Activated CD4-positive, alpha-beta T cell treated with anti-CD3 and anti-CD28 coated beads, Interleukin-2, amount 10 ng/mL, durations not matched to agents 7 days and 5 days (primary cell): ENCODE results near the gene HDGFL1. TPM values are rescaled to one million over a fixed set of nuclear protein-coding genes. Genes with fewer than 3 reads are reported as not detected.

ENCODE experiments used
- CTCF ChIA-PET: fragments of 350-600 bp; sonication (Branson Sonifier 250); formaldehyde crosslinking; loops from one replicate; lab custom pipeline; 2021; ENCODE audit warnings: antibody characterized with exemption; lab: Charles Lee
- POLR2A ChIA-PET: fragments of 350-600 bp; sonication (Branson Sonifier 250); formaldehyde crosslinking; loops from one replicate; lab custom pipeline; 2021; ENCODE audit warnings: antibody characterized with exemption; lab: Charles Lee
- DNase-seq: peaks from one replicate; pipeline ENCODE4 v3.0.0-alpha.2; 2020
- H3K27ac Mint-ChIP-seq: one replicate; pipeline ENCODE4 v1.8.0; 2021; ENCODE audit warnings: mild to moderate bottlenecking, moderate library complexity, mixed read lengths
- H3K27me3 Mint-ChIP-seq: one replicate; pipeline ENCODE4 v1.8.0; 2021; ENCODE audit warnings: mixed read lengths
- H3K36me3 Mint-ChIP-seq: one replicate; pipeline ENCODE4 v1.8.0; 2021; ENCODE audit warnings: low read depth, mixed read lengths
- H3K4me1 Mint-ChIP-seq: one replicate; pipeline ENCODE4 v1.8.0; 2021; ENCODE audit warnings: mixed read lengths
- H3K4me3 Mint-ChIP-seq: one replicate; pipeline ENCODE4 v1.8.0; 2021; ENCODE audit warnings: mild to moderate bottlenecking, moderate library complexity, mixed read lengths
- H3K9me3 Mint-ChIP-seq: one replicate; pipeline ENCODE4 v1.8.0; 2021; ENCODE audit warnings: mixed read lengths
- total RNA-seq, 2 experiments: library from RNA; stranded (reverse); gene quantifications; one replicate each; pipeline ENCODE4 v1.2.3, GENCODE V29; 2021

The HDGFL1 gene
- total RNA-seq, 2 experiments from 2014 or later, result not detected

GRCh38 chr6:22601984-22602383 lies 32.6 kb downstream of the HDGFL1 start:
- no peaks in the 10 kb centered on the region for H3K36me3 Mint-ChIP-seq
- POLR2A ChIA-PET, result no interaction called here
- DNase-seq, result no peak
- H3K4me1 Mint-ChIP-seq, result no peaks in the 10 kb centered on the region
- H3K4me3 Mint-ChIP-seq, result no peak overlapping the region
- CTCF ChIA-PET, result no interaction called here
- H3K27me3 Mint-ChIP-seq, result no peaks in the 10 kb centered on the region
- no peaks in the 10 kb centered on the region for H3K9me3 Mint-ChIP-seq
- H3K27ac Mint-ChIP-seq, result no peak overlapping the region

DNA sequence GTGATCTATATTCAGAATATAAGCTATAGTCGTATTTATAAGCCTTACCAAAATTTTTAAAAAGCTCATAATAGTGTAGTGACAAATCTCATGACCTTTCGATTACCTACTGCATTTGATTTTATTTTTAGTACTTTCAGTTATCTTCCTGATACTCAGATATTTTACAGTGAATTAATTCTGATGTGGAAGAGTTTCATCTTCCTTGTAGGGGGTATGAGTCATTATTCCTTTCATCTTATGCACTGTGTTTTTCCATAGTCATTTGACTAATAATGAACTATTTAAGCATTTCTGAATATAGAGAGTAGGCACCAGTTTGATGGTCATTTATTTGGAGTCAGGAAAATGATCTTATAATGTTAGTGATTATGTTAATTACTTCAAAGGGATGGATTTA lies 36.4 kb downstream of the HDGFL1 start:
- Mint-ChIP-seq H3K4me3 (no peak overlapping the region), H3K27me3 (no peaks in the 10 kb centered on the region), H3K36me3 (no peaks in the 10 kb centered on the region), H3K9me3 (no peaks in the 10 kb centered on the region), H3K4me1 (no peaks in the 10 kb centered on the region), H3K27ac (no peak overlapping the region)
- ChIA-PET POLR2A (no interaction called here), CTCF (no interaction called here)
- no peak for DNase-seq

DNA sequence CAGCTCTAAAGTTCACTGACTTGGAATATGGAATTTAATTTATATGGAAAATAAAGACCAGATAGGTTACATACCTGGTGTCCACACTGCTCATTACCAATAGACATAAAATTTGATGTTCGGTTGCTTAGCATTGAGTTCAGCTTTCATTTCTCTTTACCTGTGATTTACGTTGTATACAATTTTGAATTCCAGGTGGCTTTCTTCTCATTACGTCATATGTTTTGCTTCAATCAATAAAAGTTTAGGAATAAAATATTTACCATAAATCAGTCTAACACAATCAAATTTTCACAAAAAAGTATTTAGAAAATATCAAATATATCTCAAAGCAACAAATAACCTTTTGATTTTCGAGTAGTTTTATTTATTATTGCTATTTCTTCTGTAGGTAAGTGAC lies 40.8 kb downstream of the HDGFL1 start:
- ChIA-PET POLR2A (no interaction called here), CTCF (no interaction called here)
- no peaks in the 10 kb centered on the region for H3K9me3 Mint-ChIP-seq
- H3K27ac Mint-ChIP-seq, result no peak overlapping the region
- no peaks in the 10 kb centered on the region for H3K4me1 Mint-ChIP-seq
- no peaks in the 10 kb centered on the region for H3K27me3 Mint-ChIP-seq
- no peaks in the 10 kb centered on the region for H3K36me3 Mint-ChIP-seq
- no peak overlapping the region for H3K4me3 Mint-ChIP-seq
- no peak for DNase-seq

DNA sequence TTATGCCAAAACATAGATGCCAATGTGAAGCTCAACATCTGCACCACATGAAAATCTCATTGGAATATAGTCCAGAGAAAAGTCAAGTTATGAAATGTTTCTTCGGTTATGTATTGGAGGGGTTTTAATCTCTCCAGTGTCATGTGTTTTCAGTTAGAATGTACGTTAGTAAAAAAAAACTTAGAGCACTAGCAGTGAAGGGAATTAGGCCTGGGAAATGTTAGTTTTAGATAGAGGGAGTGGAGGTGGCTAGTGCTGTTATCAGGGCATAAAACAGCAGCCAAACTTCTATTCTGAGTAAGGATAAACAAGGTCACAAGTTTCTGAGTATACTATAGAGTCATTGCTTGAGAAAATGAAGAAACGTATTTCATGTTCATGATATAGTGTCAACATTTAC lies 42.9 kb downstream of the HDGFL1 start:
- H3K4me1 Mint-ChIP-seq, result no peaks in the 10 kb centered on the region
- no peaks in the 10 kb centered on the region for H3K27me3 Mint-ChIP-seq
- POLR2A ChIA-PET, result no interaction called here
- no peaks in the 10 kb centered on the region for H3K9me3 Mint-ChIP-seq
- H3K4me3 Mint-ChIP-seq, result no peak overlapping the region
- no peaks in the 10 kb centered on the region for H3K36me3 Mint-ChIP-seq
- CTCF ChIA-PET, result no interaction called here
- no peak overlapping the region for H3K27ac Mint-ChIP-seq
- DNase-seq, result no peak

DNA sequence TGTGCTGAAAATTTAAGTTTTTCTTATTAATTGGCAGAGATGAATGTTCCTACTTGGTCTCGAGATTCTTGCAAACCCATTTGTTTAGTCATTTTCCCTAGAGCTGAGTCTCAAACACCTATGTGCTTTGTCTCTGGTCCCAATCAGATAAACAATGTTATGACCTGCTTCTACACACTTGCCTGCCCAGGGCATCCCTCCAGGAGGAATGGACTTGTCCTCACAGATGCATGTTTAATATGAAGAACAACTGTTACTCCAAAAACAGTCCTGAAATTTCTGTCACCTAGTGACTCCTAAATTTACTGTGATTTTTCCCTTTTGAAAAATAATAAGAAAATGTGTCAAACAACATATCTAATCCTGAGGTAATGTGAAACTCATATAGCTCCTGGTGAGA lies 43.7 kb downstream of the HDGFL1 start:
- Mint-ChIP-seq H3K27me3 (no peaks in the 10 kb centered on the region), H3K36me3 (no peaks in the 10 kb centered on the region), H3K9me3 (no peaks in the 10 kb centered on the region), H3K27ac (no peak overlapping the region), H3K4me1 (no peaks in the 10 kb centered on the region), H3K4me3 (no peak overlapping the region)
- POLR2A ChIA-PET, result no interaction called here
- CTCF ChIA-PET, result no interaction called here
- no peak for DNase-seq

DNA sequence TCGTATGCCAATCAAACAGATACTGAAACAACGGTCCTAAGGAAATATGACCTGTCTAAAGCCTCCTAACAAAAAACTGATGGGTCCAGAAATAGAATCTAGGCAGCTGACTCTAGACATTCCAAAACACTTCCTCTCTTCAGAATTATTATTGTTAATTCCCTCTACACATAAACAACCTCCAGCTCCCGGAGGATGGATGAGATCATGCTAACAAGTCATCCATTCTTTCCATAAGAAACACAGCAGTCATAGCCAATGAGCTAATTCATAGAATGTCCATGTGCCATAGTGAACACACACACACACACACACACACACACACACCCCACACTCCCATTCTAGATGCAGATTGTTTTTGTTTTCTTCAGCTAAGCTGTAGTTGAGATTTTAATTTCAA lies 44.3 kb downstream of the HDGFL1 start:
- no peaks in the 10 kb centered on the region for H3K36me3 Mint-ChIP-seq
- H3K4me3 Mint-ChIP-seq, result no peak overlapping the region
- H3K27ac Mint-ChIP-seq, result no peak overlapping the region
- CTCF ChIA-PET, result no interaction called here
- no peaks in the 10 kb centered on the region for H3K27me3 Mint-ChIP-seq
- no peak for DNase-seq
- H3K9me3 Mint-ChIP-seq, result no peaks in the 10 kb centered on the region
- H3K4me1 Mint-ChIP-seq, result no peaks in the 10 kb centered on the region
- POLR2A ChIA-PET, result no interaction called here

DNA sequence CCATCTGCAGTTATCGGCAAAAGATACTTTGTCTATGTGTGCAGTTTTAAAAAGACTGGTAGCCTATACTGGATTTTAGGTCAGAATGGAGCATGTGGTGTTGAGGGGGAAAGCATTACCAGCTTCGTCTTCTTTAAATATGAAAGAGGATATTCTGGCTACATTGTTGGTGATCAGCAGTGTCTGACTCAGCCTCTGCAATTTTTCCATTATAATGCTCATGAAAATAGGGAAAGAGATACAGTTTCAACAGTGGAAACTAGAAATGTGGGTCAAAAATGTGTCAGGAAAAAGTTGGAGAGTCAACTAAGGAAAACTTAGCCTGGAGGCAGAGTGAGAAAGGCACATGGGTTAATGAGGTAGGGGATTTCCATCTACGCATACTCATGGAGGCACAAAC lies 45.2 kb downstream of the HDGFL1 start:
- CTCF ChIA-PET, result no interaction called here
- POLR2A ChIA-PET, result no interaction called here
- DNase-seq, result no peak
- no peaks in the 10 kb centered on the region for H3K36me3 Mint-ChIP-seq
- H3K27me3 Mint-ChIP-seq, result no peaks in the 10 kb centered on the region
- no peak overlapping the region for H3K4me3 Mint-ChIP-seq
- H3K9me3 Mint-ChIP-seq, result no peaks in the 10 kb centered on the region
- H3K27ac Mint-ChIP-seq, result no peak overlapping the region
- no peaks in the 10 kb centered on the region for H3K4me1 Mint-ChIP-seq

- Mint-ChIP-seq H3K4me1 (no peaks in the 10 kb centered on the region), H3K36me3 (no peaks in the 10 kb centered on the region), H3K27ac (no peak overlapping the region), H3K9me3 (peaks cover 2% of the 10 kb centered on the region), H3K4me3 (no peak overlapping the region), H3K27me3 (no peaks in the 10 kb centered on the region)
- CTCF ChIA-PET, result no interaction called here
- DNase-seq, result no peak
- POLR2A ChIA-PET, result no interaction called here
Measured at GRCh38 chr6:22621028-22621427, 51.7 kb downstream of the HDGFL1 start.
